G401 (cell line): Measurements from ENCODE around the gene CIAPIN1. TPM values are rescaled to one million over a fixed set of nuclear protein-coding genes. Genes with fewer than 3 reads are reported as not detected.

Experiments used
- DNase-seq: peaks from one replicate; pipeline ENCODE4 v3.0.0-alpha.2; 2015; ENCODE audit warnings: low spot score
- in situ Hi-C: cut with HindIII; loops from 2 replicates; pipeline ENCODE4 v1.10.0; 2016; ENCODE audit warnings: low sequenced_read_pairs, mixed read lengths
- total RNA-seq: library from RNA; depleted of rRNA; stranded (reverse); fragments of >200 nt; shearing (Covaris generic); gene quantifications from 2 replicates; pipeline ENCODE4 v1.2.3, GENCODE V29; 2014; rRNA removed

CIAPIN1 gene
- total RNA-seq, 1 experiment from 2014 or later: 152 TPM

GRCh38 chr16:57389087-57389468 is 58.1 kb downstream of the CIAPIN1 start:
- no peak for DNase-seq
- in situ Hi-C loops: no loop called here

GRCh38 chr16:57388359-57389086 is 58.7 kb downstream of the CIAPIN1 start:
- DNase-seq: no peak
- in situ Hi-C loops: no loop called here

- in situ Hi-C loops: no loop called here
- DNase-seq: no peak
Observed at GRCh38 chr16:57387598-57388354, 59.4 kb downstream of the CIAPIN1 start.

- DNase-seq: no peak
- in situ Hi-C loops: no loop called here
Observed at GRCh38 chr16:57386381-57386951, 60.7 kb downstream of the CIAPIN1 start.

GRCh38 chr16:57385083-57385482 is 62.1 kb downstream of the CIAPIN1 start:
- no peak for DNase-seq
- in situ Hi-C loops: no loop called here

GRCh38 chr16:57384248-57385070 is 62.7 kb downstream of the CIAPIN1 start:
- in situ Hi-C loops: no loop called here
- DNase-seq: no peak

- no peak for DNase-seq
- in situ Hi-C loops: no loop called here
Observed at GRCh38 chr16:57383276-57384247, 63.6 kb downstream of the CIAPIN1 start.

- DNase-seq: no peak
- in situ Hi-C loops: no loop called here
Observed at GRCh38 chr16:57382535-57383275, 64.5 kb downstream of the CIAPIN1 start.

GRCh38 chr16:57381791-57382534 is 65.2 kb downstream of the CIAPIN1 start:
- DNase-seq: no peak
- in situ Hi-C loops: no loop called here

- no peak for DNase-seq
Observed at GRCh38 chr16:57380671-57381462, 66.3 kb downstream of the CIAPIN1 start.

GRCh38 chr16:57379579-57379978 is 67.6 kb downstream of the CIAPIN1 start:
- in situ Hi-C loops: no loop called here
- DNase-seq: no peak

More at GRCh38 chr16:57380671-57381462, 66.3 kb downstream of the CIAPIN1 start:
- in situ Hi-C loops: no loop called here

Other genes starting within 250 kb of the CIAPIN1 start
- gene ARL2BP, start 202.1 kb downstream of the CIAPIN1 start, total RNA-seq: 79.4 and 98.0 TPM in 2 replicates
- gene PLLP, start 162.7 kb downstream of the CIAPIN1 start, total RNA-seq: 1.5 and 2.7 TPM in 2 replicates
- not detected in 2 replicates for gene CCL22, start 88.6 kb downstream of the CIAPIN1 start, total RNA-seq
- 0.43 TPM in 1 of 2 replicates, not detected in the other for gene CX3CL1, start 74.9 kb downstream of the CIAPIN1 start, total RNA-seq
- not detected in 2 replicates for gene CCL17, start 42.6 kb downstream of the CIAPIN1 start, total RNA-seq
- gene COQ9, start 94 bp upstream of the CIAPIN1 start, total RNA-seq: 46.3 and 60.4 TPM in 2 replicates
- gene POLR2C, start 15.3 kb upstream of the CIAPIN1 start, total RNA-seq: 240 and 319 TPM in 2 replicates
- 33.7 and 45.5 TPM in 2 replicates for gene DOK4, start 39.1 kb upstream of the CIAPIN1 start, total RNA-seq
- gene CCDC102A, start 89.2 kb upstream of the CIAPIN1 start, total RNA-seq: 25.0 and 26.7 TPM in 2 replicates
- not detected in 2 replicates for gene ADGRG5, start 95.3 kb upstream of the CIAPIN1 start, total RNA-seq
- 4.1 and 5.5 TPM in 2 replicates for gene ADGRG1, start 181.2 kb upstream of the CIAPIN1 start, total RNA-seq
- gene ADGRG3, start 220.9 kb upstream of the CIAPIN1 start, total RNA-seq: not detected in 2 replicates
- gene DRC7, start 247.4 kb upstream of the CIAPIN1 start, total RNA-seq: 0.37 TPM in 1 of 2 replicates, not detected in the other